HG02970 (cell line): ENCODE data around the gene ITGAE.

Source experiments
- ATAC-seq: cut with Tn5 transposase; IDR thresholded peaks from one replicate; pipeline ENCODE4 v1.9.1; 2021; ENCODE audit warnings: mild to moderate bottlenecking, moderate library complexity, moderate number of reproducible peaks; ENCODE audit not compliant: unreplicated experiment, low FRiP score

ITGAE gene

GRCh38 chr17:3817851-3818605 is 17.0 kb upstream of the ITGAE start:
- no peak for ATAC-seq

DNA sequence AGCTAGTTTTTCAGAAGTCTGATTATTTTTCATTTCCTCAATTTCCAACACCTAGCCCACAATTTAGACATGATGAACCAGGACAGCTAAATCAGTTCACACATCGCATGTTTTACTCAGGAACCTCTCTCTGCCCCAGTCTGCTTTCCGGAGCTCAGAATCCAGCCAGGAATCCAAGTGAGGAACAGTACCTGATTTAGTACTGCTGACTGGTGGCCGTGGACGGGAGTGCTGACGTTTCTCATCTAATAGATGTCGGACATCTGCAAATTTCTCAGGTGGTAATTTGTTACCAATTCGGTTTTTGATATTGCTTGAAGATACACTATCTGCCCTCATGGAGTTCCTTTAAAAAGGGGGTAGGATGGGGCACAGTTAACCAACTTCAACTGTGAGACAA is 14.9 kb upstream of the ITGAE start:
- ATAC-seq: no peak

- ATAC-seq: no peak
These were observed 14.1 kb upstream of the ITGAE start for GRCh38 chr17:3815122-3815521.

DNA sequence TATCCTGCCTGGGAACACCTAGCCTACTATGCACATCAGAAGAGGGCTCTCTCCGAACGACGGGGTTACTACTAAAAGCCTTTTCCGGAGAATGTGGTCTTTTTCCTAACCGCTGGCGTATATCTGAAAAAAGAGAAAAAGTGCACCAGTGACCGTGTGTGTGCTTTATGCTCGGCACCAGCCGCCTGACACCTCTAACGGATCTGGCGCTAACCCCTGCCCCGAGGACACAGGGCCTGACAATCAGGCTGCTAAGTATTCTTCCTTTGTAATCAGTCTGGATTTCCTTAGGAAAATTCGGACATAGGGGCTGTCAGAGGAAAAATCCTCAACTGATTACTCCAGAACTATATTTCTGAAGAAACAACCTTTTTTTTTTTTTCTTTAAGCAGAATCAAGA is 13.4 kb upstream of the ITGAE start:
- ATAC-seq: no peak

DNA sequence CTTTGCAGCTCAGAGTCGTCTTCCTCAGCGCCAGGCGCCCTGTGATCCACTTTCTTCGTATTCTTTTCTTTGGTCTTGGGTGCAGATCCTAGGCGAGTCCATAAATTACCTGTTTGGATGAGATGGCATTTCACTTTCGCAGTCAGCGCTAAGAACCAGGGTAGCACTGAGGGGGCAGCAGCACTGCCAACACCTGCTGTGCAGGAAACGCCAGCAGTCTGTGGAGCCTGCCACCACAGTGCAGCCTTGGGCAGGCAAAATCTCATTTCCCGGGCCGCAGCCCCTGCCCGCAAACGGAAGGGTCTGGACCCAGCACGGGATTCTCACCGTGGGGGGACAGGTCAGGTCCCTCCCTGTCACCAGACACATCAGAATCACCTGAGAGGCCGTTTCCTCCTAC is 12.2 kb upstream of the ITGAE start:
- no peak for ATAC-seq

GRCh38 chr17:3812771-3813170 is 11.8 kb upstream of the ITGAE start:
- no peak for ATAC-seq

GRCh38 chr17:3812284-3812683 is 11.3 kb upstream of the ITGAE start:
- ATAC-seq: no peak

- ATAC-seq: no peak
These were observed 9.0 kb upstream of the ITGAE start for GRCh38 chr17:3810019-3810418.

- no peak for ATAC-seq
These were observed 8.1 kb upstream of the ITGAE start for GRCh38 chr17:3809135-3809534.

DNA sequence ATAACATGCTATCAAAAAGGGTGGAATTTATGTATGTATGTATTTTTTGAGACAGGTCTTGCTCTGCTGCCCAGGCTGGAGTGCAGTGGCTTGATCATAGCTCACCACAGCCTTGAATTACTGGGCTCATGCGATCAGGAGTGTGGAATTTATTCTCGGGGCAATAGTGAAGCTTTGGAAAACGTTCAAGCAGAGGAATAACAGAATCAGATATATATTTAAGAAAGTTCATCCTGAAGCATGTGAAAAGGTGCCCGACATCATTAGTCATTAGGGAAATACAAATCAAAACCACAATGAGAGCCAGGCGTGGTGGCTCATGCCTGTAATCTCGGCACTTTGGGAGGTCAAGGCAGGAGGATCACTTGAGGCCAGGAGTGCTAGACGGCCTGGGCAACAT is 7.7 kb upstream of the ITGAE start:
- no peak for ATAC-seq

DNA sequence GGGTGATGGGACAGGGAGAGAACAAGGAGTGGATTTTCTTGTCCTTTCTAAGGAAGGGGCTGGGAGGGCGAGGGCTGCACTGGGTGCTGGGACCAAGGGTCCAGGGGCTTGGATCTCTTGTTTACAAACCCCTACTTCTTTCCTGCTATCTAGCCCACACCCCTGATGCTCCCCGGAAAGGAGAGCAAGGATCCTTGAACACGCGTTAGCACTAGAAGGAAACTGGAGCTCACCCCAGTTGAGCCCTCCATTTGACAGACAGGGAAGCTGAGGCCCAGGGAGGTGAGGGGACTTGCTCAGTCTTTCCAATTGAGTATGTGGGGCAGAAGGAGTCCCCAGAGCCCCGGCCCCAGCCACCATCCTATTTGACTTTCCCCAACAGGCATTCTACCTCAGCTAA is 4.6 kb upstream of the ITGAE start:
- no peak for ATAC-seq

- ATAC-seq: no peak
These were observed 3.5 kb upstream of the ITGAE start for GRCh38 chr17:3804503-3804931.

DNA sequence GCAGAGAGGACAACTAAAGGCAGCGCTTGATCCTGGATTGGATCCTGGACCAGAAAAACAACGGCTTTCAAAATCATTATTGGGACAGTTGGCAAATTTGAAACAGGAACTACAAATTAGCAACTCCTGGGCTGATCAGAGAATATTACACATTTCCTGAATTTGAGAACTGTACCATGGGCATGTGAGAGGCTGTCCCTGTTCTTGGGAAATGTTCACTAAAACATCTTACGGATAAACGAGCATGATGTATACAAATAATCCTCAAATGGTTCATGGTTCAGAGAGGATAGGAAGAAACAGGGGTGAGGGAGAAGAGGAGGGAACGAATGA is 2.3 kb upstream of the ITGAE start:
- ATAC-seq: no peak

DNA sequence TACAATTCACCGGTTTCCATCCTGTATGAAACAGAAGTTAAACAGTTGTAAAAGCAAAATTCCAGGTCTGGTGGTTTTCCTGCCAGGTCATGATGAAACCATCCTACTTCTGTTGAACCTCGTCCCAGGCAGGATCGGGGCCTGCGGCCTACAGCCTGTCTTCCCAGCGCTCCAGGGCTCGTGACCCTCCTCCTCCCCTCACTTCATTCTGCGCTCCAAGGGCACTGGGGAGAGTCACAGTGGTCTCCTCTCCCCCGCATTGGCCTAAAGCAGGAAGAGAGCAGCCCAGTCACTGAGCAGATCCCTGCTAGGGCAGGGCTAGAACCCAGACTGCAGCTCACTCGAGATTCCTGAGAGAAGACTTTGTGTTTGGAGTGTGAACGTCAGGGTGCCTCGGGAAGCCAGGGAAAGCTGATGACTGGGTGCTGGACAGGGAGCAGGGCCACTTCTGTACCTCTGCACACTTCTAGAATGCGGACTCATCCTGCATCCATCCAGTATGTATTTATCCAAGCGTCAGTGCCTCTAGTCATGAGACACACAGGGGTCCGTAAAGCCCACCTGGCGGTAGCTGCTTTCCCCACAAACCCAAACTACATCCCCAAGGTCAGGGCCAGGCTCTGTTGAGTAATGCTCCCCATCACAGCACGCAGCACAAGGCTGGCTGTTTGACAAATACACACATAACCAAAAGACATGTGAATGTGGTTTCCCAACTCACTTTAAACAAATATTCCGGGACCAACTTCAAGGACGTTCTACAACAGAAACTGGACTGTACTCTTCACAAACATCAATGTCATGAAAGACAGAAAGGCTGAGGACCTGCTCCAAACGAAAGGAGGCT is 1.7 kb upstream of the ITGAE start:
- no peak for ATAC-seq

- ATAC-seq: no peak
These were observed 804 bp upstream of the ITGAE start for GRCh38 chr17:3801792-3802191.

GRCh38 chr17:3801347-3801746 is 359 bp upstream of the ITGAE start:
- no peak for ATAC-seq

DNA sequence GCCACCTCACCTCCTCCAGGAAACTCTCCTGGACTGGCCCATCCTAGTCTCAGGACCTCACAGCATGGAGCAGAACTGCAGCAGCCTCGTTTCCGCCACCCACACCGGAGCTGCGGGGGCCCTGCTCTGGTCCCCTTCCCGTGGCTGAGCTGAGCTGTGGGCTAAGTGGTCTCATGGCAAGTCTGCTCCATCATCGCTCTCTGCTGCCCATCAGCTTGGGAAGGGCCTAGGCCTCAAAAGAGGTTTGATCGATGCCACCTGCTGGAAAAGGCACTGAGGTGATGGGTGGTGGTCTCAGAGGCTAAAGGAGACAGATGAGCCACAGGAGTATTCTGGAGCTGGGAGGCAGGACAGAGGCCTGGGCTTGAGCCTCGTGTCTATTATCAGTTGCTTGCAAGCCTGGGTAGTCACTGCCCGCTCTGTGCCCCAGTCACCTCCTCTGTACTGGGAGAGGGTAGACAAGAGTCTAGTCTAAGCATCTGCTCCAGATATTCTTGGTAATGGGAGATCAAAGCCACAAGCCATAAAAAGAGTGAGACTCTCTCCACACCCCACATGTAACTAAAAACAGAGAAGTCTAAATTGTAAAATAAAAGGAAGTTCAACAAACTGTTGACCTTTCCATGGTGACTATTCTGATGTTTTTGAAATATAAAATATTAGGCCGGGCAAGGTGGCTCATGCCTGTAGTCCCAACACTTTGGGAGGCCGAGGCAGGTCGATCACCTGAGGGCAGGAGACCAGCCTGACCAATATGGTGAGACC is 1.6 kb downstream of the ITGAE start:
- no peak for ATAC-seq

- no peak for ATAC-seq
These were observed 2.5 kb downstream of the ITGAE start for GRCh38 chr17:3798273-3799180.

DNA sequence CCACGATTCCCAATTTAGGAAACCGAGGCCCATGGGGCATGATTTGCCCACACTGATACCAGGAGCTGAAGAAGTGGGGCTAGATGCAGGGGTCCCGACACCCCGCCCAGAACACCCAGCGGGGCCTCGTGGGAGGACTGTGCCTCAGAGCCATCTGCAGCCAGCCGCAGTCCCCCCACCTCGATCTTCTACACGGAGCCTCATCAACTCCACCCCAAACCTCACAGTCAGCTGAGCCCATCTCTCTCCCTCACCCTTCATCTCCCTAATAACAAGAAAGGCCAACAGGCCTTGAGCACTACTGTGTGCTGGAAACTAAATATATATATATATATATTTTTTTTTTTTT is 4.2 kb downstream of the ITGAE start:
- ATAC-seq: no peak

DNA sequence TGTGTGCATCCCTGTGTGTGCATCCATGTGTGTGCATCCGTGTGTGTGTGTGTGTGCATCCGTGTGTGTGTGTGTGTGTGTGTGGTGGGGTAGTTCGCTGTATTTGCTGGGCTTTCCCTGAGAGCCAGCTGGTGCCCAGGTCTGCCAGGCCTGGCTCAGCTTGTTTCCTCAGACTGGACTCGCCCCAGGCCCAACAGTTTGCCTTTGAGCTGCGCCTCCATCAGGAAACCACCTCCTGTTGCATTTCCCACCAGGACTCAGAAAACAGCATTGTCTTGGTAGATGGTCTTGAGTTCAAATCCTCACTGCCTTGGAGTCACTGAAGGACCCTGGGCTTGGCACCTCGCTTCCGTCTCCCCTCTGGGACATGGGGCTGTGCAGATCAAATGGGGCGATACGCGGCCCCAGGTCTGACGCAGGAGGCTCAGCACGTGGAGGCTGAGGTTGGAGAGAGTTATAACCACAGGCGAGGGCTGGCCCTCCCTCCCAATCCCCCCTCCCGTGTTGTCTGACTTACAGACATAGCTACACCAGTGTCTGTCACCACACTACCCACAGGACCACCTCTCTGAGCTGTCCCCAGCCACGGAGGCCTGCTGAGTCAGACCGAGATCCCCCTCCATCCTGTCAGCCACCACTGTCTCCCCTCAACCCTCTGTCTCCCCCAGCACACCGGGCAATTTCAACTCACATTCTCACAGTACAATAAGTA is 4.7 kb downstream of the ITGAE start:
- no peak for ATAC-seq
